Keratinocyte (primary cell): ENCODE results near the gene PLEKHG2. TPM values are rescaled to one million over a fixed set of nuclear protein-coding genes. Genes with fewer than 3 reads are reported as not detected.

Experiments
- DNase-seq: peaks from one replicate; pipeline ENCODE4 v3.0.0-alpha.2; 2011; ENCODE audit warnings: low read depth, missing footprints, low spot score
- FAIRE-seq: peaks from 2 replicates; lab custom pipeline; 2011; peaks lifted over from hg19 to GRCh38; lab: Jason Lieb, UNC
- H2AFZ ChIP-seq: 2 replicates; pipeline ENCODE4 v1.6.0; 2012; ENCODE audit warnings: low read length, control low read depth, inconsistent platforms; ENCODE audit not compliant: control insufficient read depth
- H3K27ac ChIP-seq: 2 replicates; pipeline ENCODE4 v1.5.1; 2011; ENCODE audit warnings: low read length; ENCODE audit not compliant: control insufficient read depth, insufficient read depth
- H3K27me3 ChIP-seq: 3 replicates; pipeline ENCODE4 v1.6.0; 2011; ENCODE audit warnings: low read length; ENCODE audit not compliant: control insufficient read depth, insufficient read depth; ENCODE audit errors: extremely low read depth
- H3K36me3 ChIP-seq, 2 experiments: 2 replicates in 1 of 2; 3 replicates in 1 of 2; pipeline ENCODE4 v1.5.1; 2011; ENCODE audit warnings: low read length in 2 of 2, mild to moderate bottlenecking in 1 of 2; ENCODE audit not compliant: control insufficient read depth in 2 of 2, insufficient read depth in 2 of 2; ENCODE audit errors: extremely low read depth in 1 of 2
- H3K4me1 ChIP-seq: 3 replicates; pipeline ENCODE4 v1.5.1; 2011; ENCODE audit warnings: low read length; ENCODE audit not compliant: control insufficient read depth, insufficient read depth; ENCODE audit errors: extremely low read depth
- H3K4me2 ChIP-seq: 3 replicates; pipeline ENCODE4 v1.6.0; 2011; ENCODE audit warnings: low read depth, low read length; ENCODE audit not compliant: control insufficient read depth, insufficient read depth; ENCODE audit errors: extremely low read depth
- H3K4me3 ChIP-seq, 3 experiments: fragments of 200-600 bp in 1 of 3; sonication (generic) in 1 of 3; 2 replicates in 2 of 3; 3 replicates in 1 of 3; pipeline ENCODE4 v1.5.1; 2011 to 2016; ENCODE audit warnings: low read length in 3 of 3, mild to moderate bottlenecking in 3 of 3, control low read depth in 2 of 3, inconsistent platforms in 1 of 3, low read depth in 1 of 3, mixed read lengths in 1 of 3, mixed run types in 1 of 3, moderate library complexity in 1 of 3; ENCODE audit not compliant: control insufficient read depth in 2 of 3, insufficient read depth in 2 of 3; ENCODE audit errors: extremely low read depth in 1 of 3
- H3K79me2 ChIP-seq: 2 replicates; pipeline ENCODE4 v1.6.0; 2012; ENCODE audit warnings: low read length; ENCODE audit not compliant: control insufficient read depth, insufficient read depth
- H3K9ac ChIP-seq: 3 replicates; pipeline ENCODE4 v1.6.0; 2011; ENCODE audit warnings: low read length; ENCODE audit not compliant: control insufficient read depth, insufficient read depth; ENCODE audit errors: extremely low read depth
- H3K9me1 ChIP-seq: 3 replicates; pipeline ENCODE4 v1.6.0; 2011; ENCODE audit warnings: low read length; ENCODE audit not compliant: control insufficient read depth, insufficient read depth; ENCODE audit errors: extremely low read depth
- H3K9me3 ChIP-seq: 2 replicates; pipeline ENCODE4 v1.5.1; 2012; ENCODE audit warnings: low read depth, low read length; ENCODE audit not compliant: control insufficient read depth
- H4K20me1 ChIP-seq: 3 replicates; pipeline ENCODE4 v1.6.0; 2011; ENCODE audit warnings: low read length; ENCODE audit not compliant: control insufficient read depth, insufficient read depth; ENCODE audit errors: extremely low read depth
- EZH2 ChIP-seq: IDR thresholded peaks from one replicate; pipeline ENCODE4 v1.6.1; 2012; ENCODE audit warnings: inconsistent platforms, mild to moderate bottlenecking, low read length, moderate library complexity
- dilution Hi-C: fragments of 300-500 bp; cut with MboI; formaldehyde crosslinking; loops from one replicate; pipeline ENCODE4 v1.7.0; 2020; ENCODE audit warnings: low sequenced_read_pairs; ENCODE audit not compliant: extremely low pct_ligation_motif_present
- polyA plus RNA-seq, 5 experiments: library from polyadenylated mRNA; depleted of rRNA in 3 of 5; stranded (reverse) in 3 of 5; stranded (forward) in 1 of 5; unstranded in 1 of 5; fragments of >200 nt; gene quantifications; 1 replicate in 1 of 5; 2 replicates in 3 of 5; 3 replicates in 1 of 5; pipeline versions ENCODE4 v1.2.1 to v1.2.3, GENCODE V29; 2011 to 2012; ENCODE audit warnings: missing spikeins in 2 of 5, low read depth in 1 of 5, low replicate concordance in 1 of 5
- TF ChIP-seq, protein P1 (sequence below), 3 experiments: IDR thresholded peaks in 1 of 3; conservative IDR thresholded peaks in 1 of 3; optimal IDR thresholded peaks in 1 of 3; 2 replicates in 2 of 3; 3 replicates in 1 of 3; pipeline versions ENCODE3 to v1.5.1; 2011; ENCODE audit warnings: low read length in 3 of 3, mild to moderate bottlenecking in 3 of 3, moderate library complexity in 2 of 3, control low read depth in 1 of 3, inconsistent platforms in 1 of 3; ENCODE audit not compliant: insufficient read depth in 2 of 3; ENCODE audit errors: extremely low read depth in 1 of 3

The PLEKHG2 gene
- polyA plus RNA-seq, 1 donor (not counting 4 experiments of a cell fraction or from before 2014, with no cell fraction given), result 5.2 TPM

DNA sequence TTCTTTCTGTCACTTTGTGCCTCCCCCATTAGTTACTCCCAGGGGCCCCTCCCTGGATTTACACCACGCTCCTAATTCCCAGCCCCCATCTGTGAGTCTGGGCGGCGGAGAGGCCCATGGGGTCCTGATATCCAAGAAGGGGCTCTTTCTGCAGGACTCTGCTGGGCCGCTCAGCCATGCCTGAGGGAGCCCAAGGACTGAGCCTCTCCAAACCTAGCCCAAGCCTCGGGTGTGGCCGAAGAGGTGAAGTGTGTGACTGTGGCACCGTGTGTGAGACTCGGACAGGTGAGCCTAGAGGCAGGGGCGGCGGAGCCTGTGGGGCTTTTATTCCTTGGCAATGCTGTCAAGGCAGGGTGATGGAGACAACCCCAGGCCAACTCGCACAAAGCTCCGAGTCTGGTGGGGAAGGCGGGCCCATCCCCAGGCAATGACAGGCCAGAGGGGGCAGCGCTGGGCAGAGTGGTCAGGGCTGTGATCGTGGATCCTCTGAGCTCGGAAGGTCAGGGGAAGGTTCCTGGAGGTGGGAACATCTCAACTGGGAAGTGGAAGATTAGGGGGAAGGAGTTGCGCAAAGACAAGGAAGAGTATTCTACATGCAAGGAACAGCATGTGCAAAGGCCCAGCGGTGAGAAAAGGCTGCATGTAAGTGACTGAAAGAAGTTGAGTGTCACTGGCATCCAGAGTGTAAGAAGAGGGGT lies 1.6 kb downstream of the PLEKHG2 start:
- Histone ChIP-seq H3K4me1 (peaks cover 20% of the 10 kb centered on the region), H3K4me3 (peak overlapping the region; percentile 67 to 88 (median 68)), H3K79me2 (peaks cover 1% of the 10 kb centered on the region), H2AFZ (peak overlapping the region; percentile 19), H4K20me1 (no peaks in the 10 kb centered on the region), H3K9me1 (no peaks in the 10 kb centered on the region), H3K9me3 (no peaks in the 10 kb centered on the region), H3K27ac (no peak overlapping the region), H3K27me3 (no peaks in the 10 kb centered on the region), H3K9ac (peak overlapping the region; percentile 78), H3K36me3 (peaks cover 5 to 12% of the 10 kb centered on the region in 2 experiments), H3K4me2 (peak overlapping the region; percentile 83)
- TF ChIP-seq, protein P1, sequence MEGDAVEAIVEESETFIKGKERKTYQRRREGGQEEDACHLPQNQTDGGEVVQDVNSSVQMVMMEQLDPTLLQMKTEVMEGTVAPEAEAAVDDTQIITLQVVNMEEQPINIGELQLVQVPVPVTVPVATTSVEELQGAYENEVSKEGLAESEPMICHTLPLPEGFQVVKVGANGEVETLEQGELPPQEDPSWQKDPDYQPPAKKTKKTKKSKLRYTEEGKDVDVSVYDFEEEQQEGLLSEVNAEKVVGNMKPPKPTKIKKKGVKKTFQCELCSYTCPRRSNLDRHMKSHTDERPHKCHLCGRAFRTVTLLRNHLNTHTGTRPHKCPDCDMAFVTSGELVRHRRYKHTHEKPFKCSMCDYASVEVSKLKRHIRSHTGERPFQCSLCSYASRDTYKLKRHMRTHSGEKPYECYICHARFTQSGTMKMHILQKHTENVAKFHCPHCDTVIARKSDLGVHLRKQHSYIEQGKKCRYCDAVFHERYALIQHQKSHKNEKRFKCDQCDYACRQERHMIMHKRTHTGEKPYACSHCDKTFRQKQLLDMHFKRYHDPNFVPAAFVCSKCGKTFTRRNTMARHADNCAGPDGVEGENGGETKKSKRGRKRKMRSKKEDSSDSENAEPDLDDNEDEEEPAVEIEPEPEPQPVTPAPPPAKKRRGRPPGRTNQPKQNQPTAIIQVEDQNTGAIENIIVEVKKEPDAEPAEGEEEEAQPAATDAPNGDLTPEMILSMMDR (optimal IDR thresholded peaks at IDR 0.05 in 1 of 3, IDR thresholded peaks at IDR 0.05 in 1 of 3, conservative IDR thresholded peaks at IDR 0.05 in 1 of 3; ENCODE audit: extremely low read depth in 1 of 3, insufficient read depth in 2 of 3, low read length in 3 of 3), result peak in 2 of 3 experiments; percentile 7 to 36
- TF ChIP-seq EZH2, result no peak
- dilution Hi-C loops, result no loop called here
- DNase-seq (no peak), FAIRE-seq (no peak)

GRCh38 chr19:39415111-39416046 lies 2.9 kb downstream of the PLEKHG2 start:
- peaks cover 1% of the 10 kb centered on the region for H3K79me2 ChIP-seq
- H3K27me3 ChIP-seq, result no peaks in the 10 kb centered on the region
- no peak overlapping the region for H3K4me3 ChIP-seq
- no peak overlapping the region for H2AFZ ChIP-seq
- H3K36me3 ChIP-seq, result peaks cover 5 to 14% of the 10 kb centered on the region in 2 experiments
- dilution Hi-C loops, result no loop called here
- no peaks in the 10 kb centered on the region for H4K20me1 ChIP-seq
- no peak for FAIRE-seq
- H3K4me2 ChIP-seq, result no peak overlapping the region
- no peak overlapping the region for H3K27ac ChIP-seq
- H3K9ac ChIP-seq, result no peak overlapping the region
- H3K9me3 ChIP-seq, result no peaks in the 10 kb centered on the region
- DNase-seq, result no peak
- peaks cover 17% of the 10 kb centered on the region for H3K4me1 ChIP-seq
- H3K9me1 ChIP-seq, result no peaks in the 10 kb centered on the region
- no peak for TF ChIP-seq EZH2
- TF ChIP-seq, protein P1 (optimal IDR thresholded peaks at IDR 0.05 in 1 of 3, IDR thresholded peaks at IDR 0.05 in 1 of 3, conservative IDR thresholded peaks at IDR 0.05 in 1 of 3; ENCODE audit: extremely low read depth in 1 of 3, insufficient read depth in 2 of 3, low read length in 3 of 3), result no peak
